Measurements from ENCODE around the gene RNPEPL1. TPM values are rescaled to one million over a fixed set of nuclear protein-coding genes. Genes with fewer than 3 reads are reported as not detected.

The RNPEPL1 gene
- 16.2 and 20.5 TPM in 2 replicates for total RNA-seq

GRCh38 chr2:240567872-240568677, at the start of gene RNPEPL1:
RNPEPL1 (plus strand) TSS chr2:240568484; CDS start chr2:240568587, 103 bp downstream.

GRCh38 chr2:240557808-240558207, 10.5 kb upstream of the RNPEPL1 start, which contains the start of gene ANKMY1:
ANKMY1 (minus strand) TSS chr2:240557988; CDS start chr2:240557335, 653 bp downstream.

GRCh38 chr2:240560084-240560479, 8.2 kb upstream of the RNPEPL1 start, which contains the start of gene DUSP28:
DUSP28 (plus strand) TSS chr2:240560357; CDS start chr2:240560685, 328 bp downstream.

GRCh38 chr2:240586198-240586918, 18.1 kb downstream of the RNPEPL1 start, which contains the start of gene CAPN10:
CAPN10 (plus strand) TSS chr2:240586734; CDS start chr2:240586912, 178 bp downstream.

GRCh38 chr2:240624950-240625621, 56.8 kb downstream of the RNPEPL1 start, which contains the start of gene GPR35:
GPR35 (plus strand) TSS chr2:240625480; CDS start chr2:240629953, 4,473 bp downstream.

Other genes with a start within 250 kb of the RNPEPL1 start
- 70.9 and 115 TPM in 2 replicates for gene GPC1, start 132.8 kb upstream of the RNPEPL1 start, total RNA-seq
- gene ANKMY1, start 10.5 kb upstream of the RNPEPL1 start, total RNA-seq: 6.6 and 7.6 TPM in 2 replicates
- gene DUSP28, start 8.1 kb upstream of the RNPEPL1 start, total RNA-seq: 2.3 and 3.5 TPM in 2 replicates
- 30.3 and 36.6 TPM in 2 replicates for gene CAPN10, start 18.2 kb downstream of the RNPEPL1 start, total RNA-seq
- 0.55 and 0.87 TPM in 2 replicates for gene GPR35, start 57.0 kb downstream of the RNPEPL1 start, total RNA-seq
- not detected in 2 replicates for gene AQP12B, start 114.4 kb downstream of the RNPEPL1 start, total RNA-seq
- not detected in 2 replicates for gene AQP12A, start 123.4 kb downstream of the RNPEPL1 start, total RNA-seq

Measured in uterine smooth muscle cell (primary cell).